ENCODE data around the gene ITPKB. TPM values are rescaled to one million over a fixed set of nuclear protein-coding genes. Genes with fewer than 3 reads are reported as not detected.
"Not testable (repeated sequence)": the region's sequence is repeated elsewhere in the genome, so short reads cannot be mapped to it uniquely, and the experiment has no call there.

Gene ITPKB
- total and polyA plus RNA-seq, 2 experiments from 2014 or later = 0.31 to 5.2 TPM

DNA sequence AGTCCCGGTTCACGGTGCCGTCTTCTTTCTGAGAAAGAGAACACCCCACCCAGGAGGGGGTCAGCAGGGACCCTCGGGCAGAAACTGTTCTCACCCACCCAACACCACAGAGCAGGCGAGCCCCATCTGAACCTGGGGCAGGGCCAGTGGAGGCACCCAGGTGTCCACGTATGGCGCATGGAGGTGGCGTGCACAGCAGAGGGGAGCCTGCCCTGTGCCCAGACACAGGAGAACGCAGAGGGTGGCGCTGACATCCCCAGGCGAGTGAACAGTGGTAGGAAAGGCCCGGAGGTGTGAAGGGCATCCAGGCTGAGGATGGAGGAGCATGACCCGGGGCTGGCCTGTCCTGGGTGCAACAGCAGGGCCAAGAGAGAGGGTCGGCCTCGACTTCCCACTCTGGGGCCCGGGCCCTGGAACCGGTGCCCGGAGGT is 99.4 kb downstream of the ITPKB start:
- no peak for DNase-seq (ENCODE audit: low spot score)
- Mint-ChIP-seq H3K4me3 (no peak overlapping the region), H3K36me3 (ENCODE audit: low read depth) (no peaks in the 10 kb centered on the region), H3K9me3 (no peaks in the 10 kb centered on the region), H3K27ac (no peak overlapping the region), H3K27me3 (ENCODE audit: insufficient read depth, low read depth, poor library complexity) (peaks cover 15% of the 10 kb centered on the region), H3K4me1 (peaks cover 39% of the 10 kb centered on the region)
- Histone ChIP-seq H3K27ac (ENCODE audit: low read depth) (no peak overlapping the region), H3K27me3 (ENCODE audit: insufficient read depth) (no peaks in the 10 kb centered on the region), H3K4me1 (ENCODE audit: insufficient read depth) (peaks cover 4% of the 10 kb centered on the region; the same call in 1 of the 2 replicates), H3K4me3 (no peak overlapping the region), H3K79me2 (replicated peaks; ENCODE audit: insufficient read depth) (no peaks in the 10 kb centered on the region), H2AFZ (no peak overlapping the region), H3K36me3 (ENCODE audit: insufficient read depth) (no peaks in the 10 kb centered on the region), H3K9me2 (ENCODE audit: insufficient read depth) (no peaks in the 10 kb centered on the region), H3K4me2 (no peak overlapping the region), H3F3A (replicated peaks; ENCODE audit: low read depth) (no peaks in the 10 kb centered on the region), H4K20me1 (replicated peaks; ENCODE audit: insufficient read depth) (no peaks in the 10 kb centered on the region)
- TF ChIP-seq JUNB (IDR thresholded peaks at IDR 0.05; ENCODE audit: unreplicated experiment) (no peak), ZNF331 (CRISPR knock-in tag; IDR thresholded peaks at IDR 0.05; ENCODE audit: low read depth) (no peak), STAT1 (IDR thresholded peaks at IDR 0.05; ENCODE audit: unreplicated experiment) (no peak), CREB1 (CRISPR knock-in tag; IDR thresholded peaks at IDR 0.05; ENCODE audit: low read depth) (no peak), POLR2AphosphoS5 (IDR thresholded peaks at IDR 0.05; ENCODE audit: low read depth) (no peak), EZH2phosphoT487 (IDR thresholded peaks at IDR 0.05; ENCODE audit: unreplicated experiment) (no peak), NANOG (IDR thresholded peaks at IDR 0.05; ENCODE audit: borderline replicate concordance) (no peak)
- TF ChIP-seq, protein P1, sequence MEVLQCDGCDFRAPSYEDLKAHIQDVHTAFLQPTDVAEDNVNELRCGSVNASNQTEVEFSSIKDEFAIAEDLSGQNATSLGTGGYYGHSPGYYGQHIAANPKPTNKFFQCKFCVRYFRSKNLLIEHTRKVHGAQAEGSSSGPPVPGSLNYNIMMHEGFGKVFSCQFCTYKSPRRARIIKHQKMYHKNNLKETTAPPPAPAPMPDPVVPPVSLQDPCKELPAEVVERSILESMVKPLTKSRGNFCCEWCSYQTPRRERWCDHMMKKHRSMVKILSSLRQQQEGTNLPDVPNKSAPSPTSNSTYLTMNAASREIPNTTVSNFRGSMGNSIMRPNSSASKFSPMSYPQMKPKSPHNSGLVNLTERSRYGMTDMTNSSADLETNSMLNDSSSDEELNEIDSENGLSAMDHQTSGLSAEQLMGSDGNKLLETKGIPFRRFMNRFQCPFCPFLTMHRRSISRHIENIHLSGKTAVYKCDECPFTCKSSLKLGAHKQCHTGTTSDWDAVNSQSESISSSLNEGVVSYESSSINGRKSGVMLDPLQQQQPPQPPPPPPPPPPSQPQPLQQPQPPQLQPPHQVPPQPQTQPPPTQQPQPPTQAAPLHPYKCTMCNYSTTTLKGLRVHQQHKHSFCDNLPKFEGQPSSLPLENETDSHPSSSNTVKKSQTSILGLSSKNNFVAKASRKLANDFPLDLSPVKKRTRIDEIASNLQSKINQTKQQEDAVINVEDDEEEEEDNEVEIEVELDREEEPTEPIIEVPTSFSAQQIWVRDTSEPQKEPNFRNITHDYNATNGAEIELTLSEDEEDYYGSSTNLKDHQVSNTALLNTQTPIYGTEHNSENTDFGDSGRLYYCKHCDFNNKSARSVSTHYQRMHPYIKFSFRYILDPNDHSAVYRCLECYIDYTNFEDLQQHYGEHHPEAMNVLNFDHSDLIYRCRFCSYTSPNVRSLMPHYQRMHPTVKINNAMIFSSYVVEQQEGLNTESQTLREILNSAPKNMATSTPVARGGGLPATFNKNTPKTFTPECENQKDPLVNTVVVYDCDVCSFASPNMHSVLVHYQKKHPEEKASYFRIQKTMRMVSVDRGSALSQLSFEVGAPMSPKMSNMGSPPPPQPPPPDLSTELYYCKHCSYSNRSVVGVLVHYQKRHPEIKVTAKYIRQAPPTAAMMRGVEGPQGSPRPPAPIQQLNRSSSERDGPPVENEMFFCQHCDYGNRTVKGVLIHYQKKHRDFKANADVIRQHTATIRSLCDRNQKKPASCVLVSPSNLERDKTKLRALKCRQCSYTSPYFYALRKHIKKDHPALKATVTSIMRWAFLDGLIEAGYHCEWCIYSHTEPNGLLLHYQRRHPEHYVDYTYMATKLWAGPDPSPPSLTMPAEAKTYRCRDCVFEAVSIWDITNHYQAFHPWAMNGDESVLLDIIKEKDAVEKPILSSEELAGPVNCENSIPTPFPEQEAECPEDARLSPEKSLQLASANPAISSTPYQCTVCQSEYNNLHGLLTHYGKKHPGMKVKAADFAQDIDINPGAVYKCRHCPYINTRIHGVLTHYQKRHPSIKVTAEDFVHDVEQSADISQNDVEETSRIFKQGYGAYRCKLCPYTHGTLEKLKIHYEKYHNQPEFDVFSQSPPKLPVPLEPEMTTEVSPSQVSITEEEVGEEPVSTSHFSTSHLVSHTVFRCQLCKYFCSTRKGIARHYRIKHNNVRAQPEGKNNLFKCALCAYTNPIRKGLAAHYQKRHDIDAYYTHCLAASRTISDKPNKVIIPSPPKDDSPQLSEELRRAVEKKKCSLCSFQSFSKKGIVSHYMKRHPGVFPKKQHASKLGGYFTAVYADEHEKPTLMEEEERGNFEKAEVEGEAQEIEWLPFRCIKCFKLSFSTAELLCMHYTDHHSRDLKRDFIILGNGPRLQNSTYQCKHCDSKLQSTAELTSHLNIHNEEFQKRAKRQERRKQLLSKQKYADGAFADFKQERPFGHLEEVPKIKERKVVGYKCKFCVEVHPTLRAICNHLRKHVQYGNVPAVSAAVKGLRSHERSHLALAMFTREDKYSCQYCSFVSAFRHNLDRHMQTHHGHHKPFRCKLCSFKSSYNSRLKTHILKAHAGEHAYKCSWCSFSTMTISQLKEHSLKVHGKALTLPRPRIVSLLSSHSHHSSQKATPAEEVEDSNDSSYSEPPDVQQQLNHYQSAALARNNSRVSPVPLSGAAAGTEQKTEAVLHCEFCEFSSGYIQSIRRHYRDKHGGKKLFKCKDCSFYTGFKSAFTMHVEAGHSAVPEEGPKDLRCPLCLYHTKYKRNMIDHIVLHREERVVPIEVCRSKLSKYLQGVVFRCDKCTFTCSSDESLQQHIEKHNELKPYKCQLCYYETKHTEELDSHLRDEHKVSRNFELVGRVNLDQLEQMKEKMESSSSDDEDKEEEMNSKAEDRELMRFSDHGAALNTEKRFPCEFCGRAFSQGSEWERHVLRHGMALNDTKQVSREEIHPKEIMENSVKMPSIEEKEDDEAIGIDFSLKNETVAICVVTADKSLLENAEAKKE (CRISPR knock-in tag; IDR thresholded peaks at IDR 0.05) = no peak
- TF ChIP-seq, protein P2, sequence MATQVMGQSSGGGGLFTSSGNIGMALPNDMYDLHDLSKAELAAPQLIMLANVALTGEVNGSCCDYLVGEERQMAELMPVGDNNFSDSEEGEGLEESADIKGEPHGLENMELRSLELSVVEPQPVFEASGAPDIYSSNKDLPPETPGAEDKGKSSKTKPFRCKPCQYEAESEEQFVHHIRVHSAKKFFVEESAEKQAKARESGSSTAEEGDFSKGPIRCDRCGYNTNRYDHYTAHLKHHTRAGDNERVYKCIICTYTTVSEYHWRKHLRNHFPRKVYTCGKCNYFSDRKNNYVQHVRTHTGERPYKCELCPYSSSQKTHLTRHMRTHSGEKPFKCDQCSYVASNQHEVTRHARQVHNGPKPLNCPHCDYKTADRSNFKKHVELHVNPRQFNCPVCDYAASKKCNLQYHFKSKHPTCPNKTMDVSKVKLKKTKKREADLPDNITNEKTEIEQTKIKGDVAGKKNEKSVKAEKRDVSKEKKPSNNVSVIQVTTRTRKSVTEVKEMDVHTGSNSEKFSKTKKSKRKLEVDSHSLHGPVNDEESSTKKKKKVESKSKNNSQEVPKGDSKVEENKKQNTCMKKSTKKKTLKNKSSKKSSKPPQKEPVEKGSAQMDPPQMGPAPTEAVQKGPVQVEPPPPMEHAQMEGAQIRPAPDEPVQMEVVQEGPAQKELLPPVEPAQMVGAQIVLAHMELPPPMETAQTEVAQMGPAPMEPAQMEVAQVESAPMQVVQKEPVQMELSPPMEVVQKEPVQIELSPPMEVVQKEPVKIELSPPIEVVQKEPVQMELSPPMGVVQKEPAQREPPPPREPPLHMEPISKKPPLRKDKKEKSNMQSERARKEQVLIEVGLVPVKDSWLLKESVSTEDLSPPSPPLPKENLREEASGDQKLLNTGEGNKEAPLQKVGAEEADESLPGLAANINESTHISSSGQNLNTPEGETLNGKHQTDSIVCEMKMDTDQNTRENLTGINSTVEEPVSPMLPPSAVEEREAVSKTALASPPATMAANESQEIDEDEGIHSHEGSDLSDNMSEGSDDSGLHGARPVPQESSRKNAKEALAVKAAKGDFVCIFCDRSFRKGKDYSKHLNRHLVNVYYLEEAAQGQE (IDR thresholded peaks at IDR 0.05; ENCODE audit: unreplicated experiment) = no peak
- TF ChIP-seq, protein P3, sequence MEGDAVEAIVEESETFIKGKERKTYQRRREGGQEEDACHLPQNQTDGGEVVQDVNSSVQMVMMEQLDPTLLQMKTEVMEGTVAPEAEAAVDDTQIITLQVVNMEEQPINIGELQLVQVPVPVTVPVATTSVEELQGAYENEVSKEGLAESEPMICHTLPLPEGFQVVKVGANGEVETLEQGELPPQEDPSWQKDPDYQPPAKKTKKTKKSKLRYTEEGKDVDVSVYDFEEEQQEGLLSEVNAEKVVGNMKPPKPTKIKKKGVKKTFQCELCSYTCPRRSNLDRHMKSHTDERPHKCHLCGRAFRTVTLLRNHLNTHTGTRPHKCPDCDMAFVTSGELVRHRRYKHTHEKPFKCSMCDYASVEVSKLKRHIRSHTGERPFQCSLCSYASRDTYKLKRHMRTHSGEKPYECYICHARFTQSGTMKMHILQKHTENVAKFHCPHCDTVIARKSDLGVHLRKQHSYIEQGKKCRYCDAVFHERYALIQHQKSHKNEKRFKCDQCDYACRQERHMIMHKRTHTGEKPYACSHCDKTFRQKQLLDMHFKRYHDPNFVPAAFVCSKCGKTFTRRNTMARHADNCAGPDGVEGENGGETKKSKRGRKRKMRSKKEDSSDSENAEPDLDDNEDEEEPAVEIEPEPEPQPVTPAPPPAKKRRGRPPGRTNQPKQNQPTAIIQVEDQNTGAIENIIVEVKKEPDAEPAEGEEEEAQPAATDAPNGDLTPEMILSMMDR (conservative IDR thresholded peaks at IDR 0.05; ENCODE audit: low read depth in 2 of 2) = no peak
- TF ChIP-seq, protein P4, sequence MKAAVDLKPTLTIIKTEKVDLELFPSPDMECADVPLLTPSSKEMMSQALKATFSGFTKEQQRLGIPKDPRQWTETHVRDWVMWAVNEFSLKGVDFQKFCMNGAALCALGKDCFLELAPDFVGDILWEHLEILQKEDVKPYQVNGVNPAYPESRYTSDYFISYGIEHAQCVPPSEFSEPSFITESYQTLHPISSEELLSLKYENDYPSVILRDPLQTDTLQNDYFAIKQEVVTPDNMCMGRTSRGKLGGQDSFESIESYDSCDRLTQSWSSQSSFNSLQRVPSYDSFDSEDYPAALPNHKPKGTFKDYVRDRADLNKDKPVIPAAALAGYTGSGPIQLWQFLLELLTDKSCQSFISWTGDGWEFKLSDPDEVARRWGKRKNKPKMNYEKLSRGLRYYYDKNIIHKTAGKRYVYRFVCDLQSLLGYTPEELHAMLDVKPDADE (IDR thresholded peaks at IDR 0.05) = no peak
- no peak for ATAC-seq

DNA sequence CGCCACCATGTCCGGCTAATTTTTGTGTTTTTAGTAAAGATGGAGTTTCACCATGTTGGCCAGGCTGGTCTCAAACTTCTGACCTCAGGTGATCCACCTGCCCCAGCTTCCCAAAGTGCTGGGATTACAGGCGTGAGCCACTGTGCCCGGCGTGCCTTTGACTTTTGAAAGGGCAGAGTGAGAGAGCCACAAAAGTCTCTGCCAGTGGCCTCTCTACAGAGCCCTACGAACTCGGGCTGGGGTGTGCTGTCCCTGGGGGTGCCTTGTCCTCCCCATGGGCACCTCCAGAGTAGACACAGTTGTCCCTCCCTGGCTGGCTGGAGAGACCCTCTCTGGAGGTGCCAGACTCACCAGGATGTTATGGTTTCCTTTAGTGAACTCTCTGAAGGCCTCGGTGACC is 99.9 kb downstream of the ITPKB start:
- not testable (repeated sequence) for H3K27ac Mint-ChIP-seq; H3K27ac ChIP-seq (ENCODE audit: low read depth); H3F3A ChIP-seq (replicated peaks; ENCODE audit: low read depth); H3K4me1 ChIP-seq (ENCODE audit: insufficient read depth); DNase-seq (ENCODE audit: low spot score); H3K4me3 ChIP-seq; ATAC-seq; H3K36me3 ChIP-seq (ENCODE audit: insufficient read depth); H3K4me3 Mint-ChIP-seq; H2AFZ ChIP-seq; H4K20me1 ChIP-seq (replicated peaks; ENCODE audit: insufficient read depth); H3K9me3 Mint-ChIP-seq; H3K27me3 ChIP-seq (ENCODE audit: insufficient read depth); H3K36me3 Mint-ChIP-seq (ENCODE audit: low read depth); H3K79me2 ChIP-seq (replicated peaks; ENCODE audit: insufficient read depth); H3K9me2 ChIP-seq (ENCODE audit: insufficient read depth); H3K4me2 ChIP-seq
- Mint-ChIP-seq H3K4me1 (peaks cover 42% of the 10 kb centered on the region), H3K27me3 (ENCODE audit: insufficient read depth, low read depth, poor library complexity) (peaks cover 15% of the 10 kb centered on the region)

Data from GM23338 (cell line).